Karpas-422 (cell line): ENCODE measurements around the gene MSRB3. TPM values are rescaled to one million over a fixed set of nuclear protein-coding genes. Genes with fewer than 3 reads are reported as not detected.
A peak's percentile ranks its signal among the peaks of the same experiment; 100 is the strongest.

Source experiments
- DNase-seq: peaks from one replicate; pipeline ENCODE4 v3.0.0-alpha.2; 2015
- H2AFZ ChIP-seq: fragments of 200-600 bp; sonication (generic); 2 replicates; pipeline ENCODE4 v1.6.1; 2014; ENCODE audit warnings: antibody characterized with exemption, low read length, mixed read lengths
- H3K27ac ChIP-seq: fragments of 200-600 bp; sonication (generic); 2 replicates; pipeline ENCODE4 v1.5.1; 2014; ENCODE audit warnings: mild to moderate bottlenecking, low read length, moderate library complexity
- H3K27me3 ChIP-seq: fragments of 200-600 bp; sonication (generic); 2 replicates; pipeline ENCODE4 v1.6.1; 2014; ENCODE audit warnings: low read length, mixed read lengths
- H3K36me3 ChIP-seq: fragments of 200-600 bp; sonication (generic); 2 replicates; pipeline ENCODE4 v1.6.1; 2014; ENCODE audit warnings: low read length, mixed read lengths; ENCODE audit not compliant: insufficient read depth
- H3K4me1 ChIP-seq: fragments of 200-600 bp; sonication (generic); 2 replicates; pipeline ENCODE4 v1.6.1; 2014; ENCODE audit warnings: mild to moderate bottlenecking, low read length, mixed read lengths
- H3K4me2 ChIP-seq: fragments of 200-600 bp; sonication (generic); 2 replicates; pipeline ENCODE4 v1.6.1; 2014; ENCODE audit warnings: low read length, low read depth, mild to moderate bottlenecking; ENCODE audit not compliant: poor library complexity, severe bottlenecking
- H3K4me3 ChIP-seq: fragments of 200-600 bp; sonication (generic); 2 replicates; pipeline ENCODE4 v1.5.1; 2014; ENCODE audit warnings: mild to moderate bottlenecking, antibody characterized with exemption, low read length, mixed read lengths
- H3K79me2 ChIP-seq: fragments of 200-600 bp; sonication (generic); 2 replicates; pipeline ENCODE4 v1.6.1; 2014; ENCODE audit warnings: mild to moderate bottlenecking, low read length, mixed read lengths
- H3K9ac ChIP-seq: fragments of 200-600 bp; sonication (generic); 2 replicates; pipeline ENCODE4 v1.6.0; 2014; ENCODE audit warnings: low read length
- H3K9me2 ChIP-seq: fragments of 200-600 bp; sonication (generic), shearing (Covaris generic); replicated peaks from 2 replicates; pipeline ENCODE4 v1.6.0; 2014; ENCODE audit warnings: mild to moderate bottlenecking, low read length, moderate library complexity; ENCODE audit not compliant: insufficient read depth
- H3K9me3 ChIP-seq: fragments of 300-700, 200-600 bp; sonication (generic); 2 replicates; pipeline ENCODE4 v1.6.1; 2014; ENCODE audit warnings: low read length, mixed read lengths
- H4K20me1 ChIP-seq: fragments of 200-600 bp; sonication (generic); 2 replicates; pipeline ENCODE4 v1.6.1; 2014; ENCODE audit warnings: mild to moderate bottlenecking, antibody characterized with exemption, low read length, low read depth; ENCODE audit not compliant: insufficient read depth
- total RNA-seq: library from RNA; depleted of rRNA; stranded (reverse); fragments of >200 nt; shearing (Covaris generic); gene quantifications from 2 replicates; pipeline ENCODE4 v1.2.3, GENCODE V29; 2014; ENCODE audit warnings: low replicate concordance

MSRB3 gene
- total RNA-seq, 1 experiment from 2014 or later: not detected

DNA sequence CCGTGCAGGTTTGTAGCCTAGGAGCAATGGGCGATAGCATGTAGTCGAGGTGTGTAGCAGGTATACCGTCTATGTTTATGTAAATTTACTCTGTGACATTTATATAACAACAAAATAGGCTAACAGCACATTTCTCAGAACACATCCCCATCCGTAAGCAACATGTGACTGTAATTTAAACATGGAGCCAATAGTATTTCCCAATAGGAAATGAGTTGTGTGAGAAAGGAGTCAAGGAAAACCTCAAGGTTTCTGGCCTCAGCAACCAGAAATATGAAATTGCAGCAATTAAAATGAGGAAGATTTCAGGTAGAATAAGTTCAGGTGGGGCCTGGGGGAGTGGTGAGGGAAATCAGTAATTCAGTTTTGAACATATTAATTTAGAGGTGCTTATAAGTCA lies 136.0 kb downstream of the MSRB3 start:
- DNase-seq: no peak
- H3K27ac ChIP-seq: no peak overlapping the region

DNA sequence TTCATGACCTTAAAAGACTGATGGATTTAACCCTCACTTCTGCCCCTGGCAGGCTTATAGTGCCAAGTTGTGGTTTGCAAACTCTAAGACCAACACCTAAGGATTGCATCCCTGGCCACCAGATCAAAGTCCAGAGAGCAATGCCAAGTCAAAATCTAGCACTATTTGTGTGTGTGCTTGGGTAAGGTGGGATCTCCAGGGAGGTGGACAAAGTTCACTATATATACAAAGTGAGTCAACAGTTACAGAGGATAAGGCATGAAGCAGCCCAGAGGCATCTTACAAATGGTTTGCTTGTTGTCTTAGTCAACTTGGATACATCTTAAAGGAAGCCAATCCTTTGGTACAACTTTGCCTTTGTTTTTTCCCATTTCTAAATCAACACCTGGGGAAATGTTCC lies 137.3 kb downstream of the MSRB3 start:
- Histone ChIP-seq H3K79me2 (no peaks in the 10 kb centered on the region), H4K20me1 (no peaks in the 10 kb centered on the region), H3K9me2 (no peaks in the 10 kb centered on the region), H3K9ac (no peak overlapping the region), H3K27ac (no peak overlapping the region), H3K9me3 (no peaks in the 10 kb centered on the region), H3K36me3 (no peaks in the 10 kb centered on the region), H2AFZ (no peak overlapping the region), H3K4me3 (no peak overlapping the region), H3K4me2 (no peak overlapping the region), H3K4me1 (no peaks in the 10 kb centered on the region), H3K27me3 (no peaks in the 10 kb centered on the region)
- DNase-seq: no peak

More for the DNA sequence above, 136.0 kb downstream of the MSRB3 start:
- Histone ChIP-seq H3K9me3 (no peaks in the 10 kb centered on the region), H3K4me1 (no peaks in the 10 kb centered on the region), H3K4me3 (no peak overlapping the region), H3K9me2 (no peaks in the 10 kb centered on the region), H4K20me1 (no peaks in the 10 kb centered on the region), H3K36me3 (no peaks in the 10 kb centered on the region), H3K9ac (no peak overlapping the region), H2AFZ (no peak overlapping the region), H3K79me2 (no peaks in the 10 kb centered on the region), H3K4me2 (no peak overlapping the region), H3K27me3 (no peaks in the 10 kb centered on the region)

DNA sequence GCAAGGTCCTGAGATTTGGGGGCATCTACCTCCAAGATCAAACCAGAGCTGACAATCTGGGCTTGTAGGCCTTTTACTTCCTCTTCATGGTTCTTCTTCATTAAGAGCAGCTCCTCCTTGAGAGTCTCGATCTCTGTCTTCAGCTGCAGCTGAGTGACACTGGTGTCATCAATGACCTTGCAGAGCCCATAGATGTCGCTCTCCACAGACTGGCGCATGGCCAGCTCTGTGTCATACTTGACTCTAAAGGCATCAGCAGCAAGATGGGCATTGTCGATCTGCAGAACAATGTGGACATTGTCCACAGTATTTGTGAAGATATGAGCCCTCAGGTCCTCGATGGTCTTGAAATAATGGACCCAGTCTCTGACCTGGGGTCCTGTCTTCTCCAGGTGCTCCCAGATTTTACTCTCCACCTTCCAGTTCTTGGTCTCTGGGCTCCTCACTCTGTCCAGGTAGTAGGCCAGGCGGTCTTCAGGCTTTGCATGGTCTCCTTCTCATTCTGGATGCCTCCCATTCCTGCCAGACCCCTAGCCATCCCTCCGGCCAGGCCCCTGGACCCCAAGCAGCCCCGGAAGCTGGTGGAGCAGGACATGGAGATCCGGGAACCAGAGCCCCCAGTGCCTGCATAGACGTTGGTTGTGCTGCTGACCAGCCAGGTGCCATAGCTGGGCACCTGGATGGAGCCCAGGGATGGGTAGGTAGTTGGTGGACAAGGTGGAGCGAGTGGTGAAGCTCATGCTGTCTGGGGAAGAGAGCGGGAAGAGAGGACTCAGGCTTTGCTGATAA lies 141.0 kb downstream of the MSRB3 start:
- peak; percentile 68 for DNase-seq
- no peak overlapping the region for H3K27ac ChIP-seq
- no peak overlapping the region for H2AFZ ChIP-seq

DNA sequence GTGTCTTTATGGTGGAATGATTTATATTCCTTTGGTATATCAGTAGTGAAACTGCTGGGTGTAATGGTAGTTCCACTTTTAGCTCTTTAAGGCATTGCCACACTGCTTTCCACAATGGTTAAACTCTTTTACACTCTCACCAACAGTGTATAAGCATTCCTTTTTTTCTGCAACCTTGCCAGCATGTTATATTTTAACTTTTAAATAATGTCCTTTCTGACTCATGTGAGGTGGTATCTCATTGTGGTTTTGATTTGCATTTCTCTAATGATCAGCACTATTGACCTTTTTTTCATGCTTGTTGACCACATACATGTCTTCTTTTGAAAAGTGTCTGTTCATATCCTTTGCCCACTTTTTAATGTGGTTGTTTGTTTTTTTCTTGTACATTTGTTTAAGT lies 142.5 kb downstream of the MSRB3 start:
- Histone ChIP-seq H3K27me3 (no peaks in the 10 kb centered on the region), H3K79me2 (no peaks in the 10 kb centered on the region), H3K4me3 (no peak overlapping the region), H3K4me1 (no peaks in the 10 kb centered on the region), H3K4me2 (no peak overlapping the region), H3K36me3 (no peaks in the 10 kb centered on the region), H3K9ac (no peak overlapping the region), H4K20me1 (no peaks in the 10 kb centered on the region), H3K9me3 (no peaks in the 10 kb centered on the region), H3K9me2 (no peaks in the 10 kb centered on the region), H3K27ac (no peak overlapping the region), H2AFZ (no peak overlapping the region)
- no peak for DNase-seq

More for the DNA sequence above, 141.0 kb downstream of the MSRB3 start:
- no peaks in the 10 kb centered on the region for H4K20me1 ChIP-seq
- no peaks in the 10 kb centered on the region for H3K9me2 ChIP-seq
- H3K4me3 ChIP-seq: no peak overlapping the region
- H3K79me2 ChIP-seq: no peaks in the 10 kb centered on the region
- H3K4me2 ChIP-seq: no peak overlapping the region
- no peaks in the 10 kb centered on the region for H3K9me3 ChIP-seq
- H3K27me3 ChIP-seq: no peaks in the 10 kb centered on the region
- no peaks in the 10 kb centered on the region for H3K4me1 ChIP-seq
- H3K9ac ChIP-seq: no peak overlapping the region
- H3K36me3 ChIP-seq: no peaks in the 10 kb centered on the region

DNA sequence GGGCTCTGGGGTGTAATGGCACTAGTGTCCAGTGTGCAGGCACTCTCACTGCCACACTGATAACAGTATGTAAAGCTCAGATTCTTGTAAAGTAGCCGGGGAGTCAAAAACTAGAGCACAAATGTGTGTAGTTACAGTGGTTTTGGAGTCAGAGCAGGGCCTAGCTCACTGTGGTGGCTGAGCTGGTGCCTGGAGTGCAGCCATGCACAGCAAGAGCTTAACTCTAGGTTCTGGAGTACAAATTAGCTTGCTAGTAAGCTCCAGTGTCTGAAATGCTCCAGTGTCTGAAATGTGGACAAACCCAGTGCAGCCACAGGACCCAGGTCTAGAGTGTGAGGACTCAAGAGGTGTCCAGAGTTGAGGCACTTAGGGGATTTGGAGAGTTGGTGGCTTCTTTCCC lies 149.2 kb downstream of the MSRB3 start:
- Histone ChIP-seq H3K36me3 (no peaks in the 10 kb centered on the region), H3K79me2 (no peaks in the 10 kb centered on the region), H3K27ac (no peak overlapping the region), H3K4me3 (no peak overlapping the region), H2AFZ (no peak overlapping the region), H3K4me1 (no peaks in the 10 kb centered on the region), H3K9ac (no peak overlapping the region), H3K4me2 (no peak overlapping the region), H3K27me3 (no peaks in the 10 kb centered on the region; the same call in 1 of the 2 replicates), H3K9me3 (no peaks in the 10 kb centered on the region), H4K20me1 (no peaks in the 10 kb centered on the region), H3K9me2 (no peaks in the 10 kb centered on the region)
- no peak for DNase-seq

DNA sequence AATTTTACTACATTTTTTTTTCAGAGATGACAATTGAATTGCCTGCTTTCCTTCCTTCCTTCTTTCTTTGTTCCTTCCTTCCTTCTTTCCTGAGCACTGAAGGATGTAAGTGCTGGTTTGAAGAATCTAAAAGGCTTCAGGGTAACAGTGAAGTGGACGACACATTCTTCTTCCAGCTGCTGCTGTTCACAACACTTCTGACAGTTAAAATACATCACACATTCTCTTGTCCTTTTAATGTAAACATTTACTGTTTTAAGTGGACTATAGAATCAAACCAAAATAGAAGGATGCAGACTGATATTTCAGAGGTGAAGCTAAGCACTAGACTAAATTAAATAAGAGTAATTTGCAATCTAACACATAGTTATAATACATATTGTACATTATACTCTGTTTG lies 151.5 kb downstream of the MSRB3 start:
- Histone ChIP-seq H3K4me2 (no peak overlapping the region), H3K36me3 (no peaks in the 10 kb centered on the region), H3K9ac (no peak overlapping the region), H3K27ac (no peak overlapping the region), H4K20me1 (no peaks in the 10 kb centered on the region), H3K27me3 (no peaks in the 10 kb centered on the region; the same call in 1 of the 2 replicates), H3K4me3 (no peak overlapping the region), H3K9me3 (no peaks in the 10 kb centered on the region), H3K79me2 (no peaks in the 10 kb centered on the region), H3K4me1 (no peaks in the 10 kb centered on the region), H2AFZ (no peak overlapping the region), H3K9me2 (no peaks in the 10 kb centered on the region)
- DNase-seq: no peak

DNA sequence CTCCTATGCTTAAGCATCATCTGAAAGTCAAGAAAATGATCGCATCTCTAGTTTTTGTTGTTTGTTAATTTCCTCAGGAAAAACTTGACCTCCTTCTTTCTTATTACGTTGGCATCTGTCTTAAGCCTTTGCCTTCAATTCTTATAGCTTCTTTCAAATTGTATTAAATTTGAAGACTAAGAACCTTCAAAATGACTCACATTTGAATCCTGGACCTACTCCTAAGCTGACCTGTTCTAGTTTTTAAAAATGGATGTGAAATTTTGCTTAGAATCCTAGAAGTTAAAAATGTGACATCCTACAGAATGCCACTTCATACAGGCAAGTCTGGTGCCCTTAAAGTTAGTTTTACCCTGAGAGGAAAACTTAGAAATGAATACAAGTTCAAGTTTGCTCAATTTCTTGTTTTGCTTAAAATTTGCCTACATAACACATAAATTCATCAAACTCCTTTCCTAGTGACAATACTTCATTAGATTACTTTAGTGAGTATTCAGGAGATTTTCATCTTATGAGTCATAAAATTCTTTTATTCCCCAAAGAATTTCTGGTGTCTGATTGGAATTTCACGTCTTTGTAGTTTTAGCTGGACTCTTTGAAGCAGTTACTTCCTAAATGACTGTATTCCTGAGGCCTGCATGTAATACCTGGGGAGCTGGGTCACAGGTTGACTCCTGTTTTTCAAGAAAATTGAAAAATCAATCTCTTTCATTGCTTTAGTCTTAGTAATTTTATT lies 152.3 kb downstream of the MSRB3 start:
- no peak for DNase-seq
- no peak overlapping the region for H3K4me3 ChIP-seq
- H3K27ac ChIP-seq: no peak overlapping the region
- no peaks in the 10 kb centered on the region for H3K9me2 ChIP-seq
- H3K79me2 ChIP-seq: no peaks in the 10 kb centered on the region
- no peaks in the 10 kb centered on the region for H4K20me1 ChIP-seq
- no peaks in the 10 kb centered on the region for H3K4me1 ChIP-seq
- no peaks in the 10 kb centered on the region for H3K36me3 ChIP-seq
- H3K9ac ChIP-seq: no peak overlapping the region
- no peak overlapping the region for H2AFZ ChIP-seq
- H3K4me2 ChIP-seq: no peak overlapping the region
- no peaks in the 10 kb centered on the region for H3K9me3 ChIP-seq
- H3K27me3 ChIP-seq: no peaks in the 10 kb centered on the region; the same call in 1 of the 2 replicates

DNA sequence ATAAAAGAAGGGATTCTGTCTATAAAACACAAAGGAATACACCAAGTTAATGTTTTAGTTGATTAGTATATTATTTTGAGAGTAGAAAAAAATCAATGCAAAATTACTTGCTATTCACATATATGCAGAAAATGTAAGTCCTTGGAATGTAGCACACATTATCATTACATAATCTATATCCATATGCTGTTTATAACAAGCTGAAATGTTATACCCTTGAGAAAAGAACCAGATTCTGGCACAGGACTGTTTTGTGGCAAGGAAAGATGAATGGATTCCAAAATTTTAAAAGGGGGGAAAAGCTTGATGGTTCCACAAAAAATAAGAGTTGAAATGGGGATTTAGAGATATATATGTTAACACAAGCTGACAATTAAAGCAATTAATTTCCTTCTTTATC lies 153.6 kb downstream of the MSRB3 start:
- Histone ChIP-seq H3K9me2 (no peaks in the 10 kb centered on the region), H4K20me1 (no peaks in the 10 kb centered on the region), H3K4me3 (no peak overlapping the region), H3K79me2 (no peaks in the 10 kb centered on the region), H3K4me1 (no peaks in the 10 kb centered on the region), H3K4me2 (no peak overlapping the region), H3K36me3 (no peaks in the 10 kb centered on the region), H3K9ac (no peak overlapping the region), H3K9me3 (no peaks in the 10 kb centered on the region), H3K27me3 (no peaks in the 10 kb centered on the region; the same call in 1 of the 2 replicates), H2AFZ (no peak overlapping the region), H3K27ac (no peak overlapping the region)
- DNase-seq: no peak
